ENCODE results near the gene PLXNB2. TPM values are rescaled to one million over a fixed set of nuclear protein-coding genes. Genes with fewer than 3 reads are reported as not detected.

Gene PLXNB2
- total RNA-seq, 2 donors from 2014 or later = 169 to 218 TPM

DNA sequence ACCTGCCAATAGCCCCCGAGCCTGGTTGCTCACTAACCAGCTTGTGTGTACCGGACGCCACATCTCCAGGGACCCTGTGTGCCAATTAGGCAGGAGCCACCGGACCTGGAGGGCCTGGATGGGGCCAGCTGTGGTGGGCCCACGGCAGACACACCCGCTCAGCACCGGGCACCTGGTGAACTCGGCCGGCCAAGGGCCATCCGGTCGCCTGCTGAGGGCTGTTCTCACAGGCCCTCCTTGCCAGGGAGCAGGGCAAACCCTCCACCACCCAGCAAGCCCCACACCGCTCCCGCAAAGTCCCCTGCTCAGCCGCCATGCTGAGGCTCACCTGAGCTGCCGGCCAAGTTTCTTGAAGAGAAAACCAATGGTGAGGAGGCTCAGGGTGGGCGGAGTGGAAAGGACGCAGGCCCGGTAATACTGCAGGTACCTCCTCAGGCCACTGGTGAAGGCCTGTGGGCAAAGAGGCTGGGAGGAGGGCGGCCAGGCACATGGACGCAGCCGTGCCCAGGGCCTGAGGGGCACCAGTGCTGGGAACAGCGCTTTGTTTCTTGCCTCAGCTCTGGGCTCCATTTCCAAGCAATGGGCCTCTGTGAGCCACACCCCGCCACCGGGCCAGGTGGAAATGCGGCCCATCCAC is 79.7 kb downstream of the PLXNB2 start:
- ATAC-seq (ENCODE audit: insufficient number of reproducible peaks, low FRiP score, low read depth) = no peak
- H3K9me3 ChIP-seq = no peaks in the 10 kb centered on the region
- no peak overlapping the region for H3K27ac ChIP-seq
- no peak for DNase-seq (ENCODE audit: low spot score)
- peaks cover 42% of the 10 kb centered on the region for H3K36me3 ChIP-seq
- H3K4me1 ChIP-seq (ENCODE audit: control insufficient read depth in 1 of 2, low read depth in 2 of 2) = no peaks in the 10 kb centered on the region
- no peaks in the 10 kb centered on the region for H3K27me3 ChIP-seq (replicated peaks; ENCODE audit: insufficient read depth)
- no peak overlapping the region for H3K4me3 ChIP-seq
- no peak for TF ChIP-seq CTCF (IDR thresholded peaks at IDR 0.05)

DNA sequence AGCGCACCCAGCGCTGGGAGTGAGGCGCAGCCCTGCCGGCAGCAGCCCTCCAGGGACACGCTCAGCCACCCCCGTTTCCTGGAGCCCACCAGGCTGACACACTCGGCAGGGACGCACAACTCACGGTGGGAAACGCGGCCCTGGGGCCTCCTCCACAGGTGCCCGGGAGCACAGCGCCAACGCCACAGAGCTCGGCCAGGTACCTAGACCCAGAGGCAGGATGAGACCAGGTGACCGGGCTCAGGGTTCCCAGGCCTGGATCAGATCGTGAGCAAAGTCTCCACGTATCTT is 80.6 kb downstream of the PLXNB2 start:
- Histone ChIP-seq H3K4me3 (no peak overlapping the region), H3K27me3 (replicated peaks; ENCODE audit: insufficient read depth) (no peaks in the 10 kb centered on the region), H3K36me3 (peaks cover 51% of the 10 kb centered on the region), H3K27ac (no peak overlapping the region), H3K9me3 (no peaks in the 10 kb centered on the region), H3K4me1 (ENCODE audit: control insufficient read depth in 1 of 2, low read depth in 2 of 2) (no peaks in the 10 kb centered on the region)
- DNase-seq (ENCODE audit: low spot score) = no peak
- no peak for ATAC-seq (ENCODE audit: insufficient number of reproducible peaks, low FRiP score, low read depth)
- TF ChIP-seq CTCF (IDR thresholded peaks at IDR 0.05) = no peak

DNA sequence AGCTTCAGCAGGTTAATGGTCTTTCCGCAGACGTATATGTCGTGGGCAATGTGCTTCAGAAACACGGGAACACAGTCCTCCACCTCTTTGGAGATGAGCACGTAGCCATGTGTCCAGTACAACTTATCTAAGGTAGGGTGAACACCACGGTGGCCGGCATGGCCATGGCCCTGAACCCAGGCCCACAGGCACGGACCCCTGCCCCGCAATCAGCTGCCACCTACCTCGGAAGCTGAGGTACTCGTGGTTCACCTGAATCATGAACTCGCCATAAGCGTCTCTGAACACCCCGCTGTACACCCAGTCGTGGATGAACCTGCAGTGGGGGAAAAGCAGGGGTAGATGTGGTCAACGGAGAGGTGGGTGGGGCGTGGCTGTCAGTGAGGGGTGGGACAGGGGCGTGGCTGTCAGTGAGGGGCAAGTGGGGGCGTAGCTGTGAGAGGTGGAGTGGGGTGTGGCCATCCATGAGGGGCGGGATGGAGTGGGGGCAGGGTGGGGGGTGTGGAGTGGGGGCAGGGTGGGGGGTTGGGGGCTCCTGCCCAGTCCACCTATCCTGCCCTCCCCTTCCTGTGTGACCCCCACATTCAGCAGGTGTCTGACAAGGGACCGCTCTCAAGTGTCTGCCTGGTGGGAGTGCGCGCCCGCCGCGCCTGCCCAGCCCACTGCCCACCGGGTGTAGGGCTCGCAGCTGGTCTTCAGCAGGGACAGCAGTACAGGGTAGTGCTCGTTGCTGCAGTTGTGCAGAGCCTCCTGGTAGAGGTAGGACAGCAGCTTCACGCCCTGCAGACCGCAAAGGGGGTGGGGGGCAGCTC is 81.2 kb downstream of the PLXNB2 start:
- Histone ChIP-seq H3K36me3 (peaks cover 52% of the 10 kb centered on the region), H3K4me3 (no peak overlapping the region), H3K9me3 (no peaks in the 10 kb centered on the region), H3K27ac (no peak overlapping the region), H3K27me3 (replicated peaks; ENCODE audit: insufficient read depth) (no peaks in the 10 kb centered on the region), H3K4me1 (ENCODE audit: control insufficient read depth in 1 of 2, low read depth in 2 of 2) (no peaks in the 10 kb centered on the region)
- ATAC-seq (ENCODE audit: insufficient number of reproducible peaks, low FRiP score, low read depth) = no peak
- no peak for DNase-seq (ENCODE audit: low spot score)
- no peak for TF ChIP-seq CTCF (IDR thresholded peaks at IDR 0.05)

DNA sequence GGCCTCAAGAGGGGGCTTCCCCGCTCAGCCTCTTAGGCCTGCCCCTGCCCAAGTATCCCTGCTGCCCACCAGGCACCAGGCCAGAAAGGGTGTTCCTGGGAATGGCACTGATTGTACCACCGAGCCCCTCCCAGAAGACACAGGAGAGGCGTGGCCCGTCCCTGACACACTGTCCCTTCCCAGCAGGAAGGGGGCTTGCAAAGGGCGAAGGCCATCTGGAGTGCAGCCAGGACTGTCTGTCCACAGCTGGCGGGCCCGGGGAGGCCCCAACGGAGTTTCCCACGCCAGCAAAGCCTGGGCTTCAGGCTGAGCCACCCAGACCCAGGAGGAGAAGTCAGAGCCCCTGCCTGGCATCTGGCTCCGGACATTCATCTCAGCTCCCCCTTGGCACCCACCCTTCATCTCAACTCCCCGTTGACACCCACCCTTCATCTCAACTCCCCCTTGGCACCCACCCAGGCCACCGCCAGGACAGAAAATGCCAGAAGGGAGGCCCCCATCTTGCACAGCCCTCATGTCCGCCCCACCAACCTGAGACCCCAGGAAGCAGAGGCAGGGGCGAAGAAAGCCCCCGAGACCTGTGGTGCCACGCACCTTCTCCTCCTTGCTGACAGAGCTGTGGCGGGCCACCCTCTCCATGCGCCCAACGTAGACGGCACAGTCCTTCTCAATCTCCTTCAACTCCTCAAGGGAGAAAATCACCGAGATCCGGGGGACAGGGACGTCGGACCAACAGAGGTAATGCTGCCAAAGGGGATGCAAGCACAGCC is 82.1 kb downstream of the PLXNB2 start:
- no peak overlapping the region for H3K27ac ChIP-seq
- H3K27me3 ChIP-seq (replicated peaks; ENCODE audit: insufficient read depth) = no peaks in the 10 kb centered on the region
- peaks cover 57% of the 10 kb centered on the region for H3K36me3 ChIP-seq
- DNase-seq (ENCODE audit: low spot score) (no peak), ATAC-seq (ENCODE audit: insufficient number of reproducible peaks, low FRiP score, low read depth) (no peak)
- no peak overlapping the region for H3K4me3 ChIP-seq
- no peak for TF ChIP-seq CTCF (IDR thresholded peaks at IDR 0.05)
- no peaks in the 10 kb centered on the region for H3K9me3 ChIP-seq
- no peaks in the 10 kb centered on the region for H3K4me1 ChIP-seq (ENCODE audit: control insufficient read depth in 1 of 2, low read depth in 2 of 2)

Other genes starting within 250 kb of the PLXNB2 start
- not detected for gene TTLL8, start 249.3 kb downstream of the PLXNB2 start, total RNA-seq
- 1 to 10 TPM; 1.6 to 4.3 TPM for gene MLC1, start 222.2 kb downstream of the PLXNB2 start, total RNA-seq
- 1 to 10 TPM; 4.6 to 7.4 TPM for gene MOV10L1, start 217.6 kb downstream of the PLXNB2 start, total RNA-seq
- 1 to 10 TPM; 2.5 to 4.1 TPM for gene PANX2, start 136.9 kb downstream of the PLXNB2 start, total RNA-seq
- gene TRABD, start 121.7 kb downstream of the PLXNB2 start, total RNA-seq = 10 to 100 TPM; 31.7 to 40.6 TPM
- 10 to 100 TPM; 25.6 to 41.0 TPM for gene SELENOO, start 106.6 kb downstream of the PLXNB2 start, total RNA-seq
- 10 to 100 TPM; 52.3 to 80.1 TPM for gene TUBGCP6, start 62.6 kb downstream of the PLXNB2 start, total RNA-seq
- 10 to 100 TPM; 55.2 to 60.0 TPM for gene HDAC10, start 56.4 kb downstream of the PLXNB2 start, total RNA-seq
- 10 to 100 TPM in 1 of 2 donors, 1 to 10 TPM in 1; 8.9 to 10.4 TPM for gene MAPK12, start 46.0 kb downstream of the PLXNB2 start, total RNA-seq
- gene MAPK11, start 37.3 kb downstream of the PLXNB2 start, total RNA-seq = 1 to 10 TPM; 5.8 to 8.8 TPM
- gene DENND6B, start 19.4 kb upstream of the PLXNB2 start, total RNA-seq = 1 to 10 TPM; 4.2 to 6.0 TPM
- 10 to 100 TPM; 61.2 to 73.6 TPM for gene PPP6R2, start 35.7 kb upstream of the PLXNB2 start, total RNA-seq
- 10 to 100 TPM; 72.9 to 99.9 TPM for gene SBF1, start 167.4 kb upstream of the PLXNB2 start, total RNA-seq
- under 1 TPM in 1 of 2 donors, not detected in 1; 0.14 TPM for gene ADM2, start 173.9 kb upstream of the PLXNB2 start, total RNA-seq
- gene MIOX, start 179.2 kb upstream of the PLXNB2 start, total RNA-seq = not detected
- 10 to 100 TPM; 61.9 to 87.6 TPM for gene LMF2, start 200.1 kb upstream of the PLXNB2 start, total RNA-seq
- gene NCAPH2, start 200.6 kb upstream of the PLXNB2 start, total RNA-seq = 10 to 100 TPM; 40.8 to 50.4 TPM
- 1 to 10 TPM; 3.5 to 4.5 TPM for gene SCO2, start 218.0 kb upstream of the PLXNB2 start, total RNA-seq
- 10 to 100 TPM; 90.4 to 95.7 TPM for gene TYMP, start 222.4 kb upstream of the PLXNB2 start, total RNA-seq
- not detected for gene KLHDC7B, start 238.3 kb upstream of the PLXNB2 start, total RNA-seq